Tibial artery (tissue), 4 donors: ENCODE results near the gene TMEM14A.
"Not testable (repeated sequence)": the region's sequence is repeated elsewhere in the genome, so short reads cannot be mapped to it uniquely, and the experiment has no call there.

Experiments
- DNase-seq, 2 donors: peaks; one replicate each; pipeline ENCODE4 v3.0.0-alpha.2; 2019
- H3K27ac ChIP-seq, 2 donors: fragments of 200-600 bp; sonication (generic) in 1 of 2; 1 replicate in 1 of 2; 2 replicates in 1 of 2; pipeline ENCODE4 v1.5.1; 2018 to 2019; ENCODE audit warnings: mild to moderate bottlenecking in 1 of 2
- H3K27me3 ChIP-seq, 2 donors: fragments of 200-600 bp; sonication (generic) in 1 of 2; one replicate each; pipeline versions ENCODE4 v1.5.1 to v1.6.0; 2016 to 2019
- H3K36me3 ChIP-seq, 3 donors: fragments of 200-600 bp; sonication (generic) in 2 of 3; one replicate each; pipeline ENCODE4 v1.5.1; 2016 to 2019; ENCODE audit warnings: mild to moderate bottlenecking in 2 of 3
- H3K4me1 ChIP-seq, 4 donors: fragments of 200-600 bp; sonication (generic) in 2 of 4; 1 replicate in 3 of 4; 2 replicates in 1 of 4; pipeline ENCODE4 v1.5.1; 2016 to 2019
- H3K4me3 ChIP-seq, 2 donors: fragments of 200-600 bp; sonication (generic) in 1 of 2; 1 replicate in 1 of 2; 2 replicates in 1 of 2; pipeline ENCODE4 v1.5.1; 2018 to 2019; ENCODE audit warnings: mild to moderate bottlenecking in 2 of 2
- H3K9me3 ChIP-seq, 3 donors: fragments of 200-600 bp; sonication (generic) in 1 of 3; one replicate each; pipeline ENCODE4 v1.5.1; 2016 to 2019
- intact Hi-C: fragments of 100-400 bp; cut with DNase I; formaldehyde crosslinking; loops from one replicate; pipeline ENCODE4 v1.15.0; 2023; ENCODE audit warnings: low total_unique reads
- TF ChIP-seq, protein P1 (sequence below), 2 experiments: fragments of 200-600 bp in 1 of 2; fragments of 450-650 bp in 1 of 2; IDR thresholded peaks; one replicate each; pipeline ENCODE4 v1.5.1; 2017 to 2019; ENCODE audit warnings: antibody characterized with exemption in 2 of 2, mild to moderate bottlenecking in 1 of 2, moderate library complexity in 1 of 2

The TMEM14A gene

DNA sequence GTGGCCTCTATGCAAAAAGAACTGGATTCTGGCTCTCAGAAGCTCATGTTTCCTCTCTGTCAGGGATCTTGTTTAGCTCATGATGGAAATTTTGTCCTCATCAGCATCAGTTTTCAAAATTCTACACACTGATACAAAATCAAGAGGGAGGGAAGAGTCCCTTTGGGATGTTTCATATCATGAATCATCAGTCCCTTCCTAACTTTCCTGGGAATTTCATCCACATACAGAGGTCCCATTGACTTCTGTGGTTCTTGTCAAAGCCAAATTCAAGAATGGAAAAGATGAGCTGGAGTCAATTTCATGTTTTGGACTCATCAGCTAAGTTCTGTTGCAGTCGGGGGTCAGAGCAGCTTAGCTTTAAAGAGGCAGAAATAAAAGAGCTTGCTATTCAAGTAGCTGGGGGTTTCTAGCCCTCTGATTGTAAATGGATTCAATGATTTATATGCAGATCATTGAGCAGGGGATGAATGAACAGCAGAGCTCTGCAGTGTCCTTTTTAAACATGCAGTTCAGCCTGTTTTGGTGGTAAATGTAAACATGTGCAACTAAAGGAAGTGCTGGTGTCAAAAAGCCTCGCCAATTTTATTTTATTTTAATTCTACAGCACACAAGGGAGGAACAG, 21.3 kb upstream of the TMEM14A start:
- Histone ChIP-seq H3K4me3 (no peak overlapping the region), H3K36me3 (no peaks in the 10 kb centered on the region), H3K27ac (no peak overlapping the region), H3K9me3 (no peaks in the 10 kb centered on the region), H3K4me1 (no peaks in the 10 kb centered on the region), H3K27me3 (peaks cover 0 to 2% of the 10 kb centered on the region in 2 donors)
- TF ChIP-seq, protein P1, sequence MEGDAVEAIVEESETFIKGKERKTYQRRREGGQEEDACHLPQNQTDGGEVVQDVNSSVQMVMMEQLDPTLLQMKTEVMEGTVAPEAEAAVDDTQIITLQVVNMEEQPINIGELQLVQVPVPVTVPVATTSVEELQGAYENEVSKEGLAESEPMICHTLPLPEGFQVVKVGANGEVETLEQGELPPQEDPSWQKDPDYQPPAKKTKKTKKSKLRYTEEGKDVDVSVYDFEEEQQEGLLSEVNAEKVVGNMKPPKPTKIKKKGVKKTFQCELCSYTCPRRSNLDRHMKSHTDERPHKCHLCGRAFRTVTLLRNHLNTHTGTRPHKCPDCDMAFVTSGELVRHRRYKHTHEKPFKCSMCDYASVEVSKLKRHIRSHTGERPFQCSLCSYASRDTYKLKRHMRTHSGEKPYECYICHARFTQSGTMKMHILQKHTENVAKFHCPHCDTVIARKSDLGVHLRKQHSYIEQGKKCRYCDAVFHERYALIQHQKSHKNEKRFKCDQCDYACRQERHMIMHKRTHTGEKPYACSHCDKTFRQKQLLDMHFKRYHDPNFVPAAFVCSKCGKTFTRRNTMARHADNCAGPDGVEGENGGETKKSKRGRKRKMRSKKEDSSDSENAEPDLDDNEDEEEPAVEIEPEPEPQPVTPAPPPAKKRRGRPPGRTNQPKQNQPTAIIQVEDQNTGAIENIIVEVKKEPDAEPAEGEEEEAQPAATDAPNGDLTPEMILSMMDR (IDR thresholded peaks at IDR 0.05), result no peak
- DNase-seq, result no peak
- intact Hi-C loops, result loop anchor here (5.0 kb wide), 1 partner anchor 1773 kb away; no protein-coding TSS in a partner anchor

DNA sequence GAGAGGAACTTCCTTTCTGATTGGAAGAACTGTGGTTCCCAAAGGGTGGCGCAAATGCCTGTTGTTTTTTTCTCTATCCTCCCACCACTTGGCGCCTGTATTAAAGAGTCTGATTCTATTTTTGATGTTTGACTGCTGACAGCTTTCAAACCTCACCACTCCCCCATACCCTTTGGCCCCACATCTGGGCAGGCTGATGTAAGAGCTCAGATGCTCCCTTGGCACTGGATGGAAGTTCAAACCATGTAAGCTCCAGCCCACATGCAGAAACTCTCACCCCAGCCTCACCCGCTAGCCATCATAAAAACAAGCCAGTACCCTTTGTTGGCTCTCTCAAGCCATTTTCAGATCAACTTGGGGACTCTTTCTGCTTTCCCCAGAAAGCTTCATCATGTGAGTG, 20.0 kb upstream of the TMEM14A start:
- intact Hi-C loops, result loop anchor here (5.0 kb wide), 1 partner anchor 1771 kb away; no protein-coding TSS in a partner anchor
- Histone ChIP-seq H3K27ac (no peak overlapping the region), H3K36me3 (no peaks in the 10 kb centered on the region), H3K4me1 (no peaks in the 10 kb centered on the region), H3K27me3 (peaks cover 0 to 3% of the 10 kb centered on the region in 2 donors), H3K4me3 (no peak overlapping the region), H3K9me3 (no peaks in the 10 kb centered on the region)
- TF ChIP-seq, protein P1 (IDR thresholded peaks at IDR 0.05), result no peak
- DNase-seq, result no peak

DNA sequence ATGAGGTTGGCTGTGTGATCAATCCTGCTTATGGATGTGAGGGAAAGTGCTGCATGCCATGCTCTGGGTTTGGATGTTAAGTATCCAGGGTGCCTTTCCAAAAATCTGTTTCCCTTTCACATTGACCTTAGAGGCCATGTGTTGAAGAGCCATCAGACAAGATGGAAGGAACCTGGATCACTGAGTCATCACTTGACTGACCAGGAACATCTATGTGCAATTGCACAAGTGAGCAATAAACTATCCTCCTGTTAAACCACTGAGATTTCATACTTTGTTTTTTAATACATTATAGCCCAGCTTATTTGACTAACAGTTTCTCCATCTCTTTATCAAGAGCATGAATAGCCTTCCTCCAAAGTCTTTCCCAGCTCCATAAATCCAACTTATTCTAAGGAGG, 17.8 kb upstream of the TMEM14A start:
- intact Hi-C loops, result loop anchor here (5.0 kb wide), 1 partner anchor 1769 kb away; no protein-coding TSS in a partner anchor
- Histone ChIP-seq H3K9me3 (no peaks in the 10 kb centered on the region), H3K36me3 (no peaks in the 10 kb centered on the region), H3K4me3 (no peak overlapping the region), H3K27ac (no peak overlapping the region), H3K4me1 (no peaks in the 10 kb centered on the region), H3K27me3 (peaks cover 0 to 3% of the 10 kb centered on the region in 2 donors)
- TF ChIP-seq, protein P1 (IDR thresholded peaks at IDR 0.05), result no peak
- no peak for DNase-seq

DNA sequence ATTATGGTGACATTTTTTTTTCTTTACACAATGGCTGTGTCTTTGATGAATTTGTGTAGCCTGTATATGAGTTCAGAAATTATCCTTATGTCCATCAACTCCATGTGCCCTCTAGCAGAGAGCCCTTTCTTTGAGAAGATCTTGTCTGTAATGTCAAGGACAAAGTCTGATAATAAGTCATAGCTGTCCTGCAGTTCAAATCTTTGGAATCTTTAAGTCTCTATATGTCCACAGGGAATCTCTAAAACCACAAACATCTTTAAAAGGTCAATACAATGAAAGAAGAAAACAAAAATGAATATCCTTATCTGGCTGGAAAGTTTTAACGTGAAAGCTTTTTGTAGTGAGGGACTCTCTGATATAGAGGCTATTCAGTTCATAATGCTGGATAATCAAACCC, 16.9 kb upstream of the TMEM14A start:
- Histone ChIP-seq H3K4me3 (no peak overlapping the region), H3K27me3 (peaks cover 0 to 3% of the 10 kb centered on the region in 2 donors), H3K4me1 (no peaks in the 10 kb centered on the region), H3K36me3 (no peaks in the 10 kb centered on the region), H3K27ac (no peak overlapping the region), H3K9me3 (no peaks in the 10 kb centered on the region)
- intact Hi-C loops, result loop anchor here (5.0 kb wide), 1 partner anchor 1768 kb away; no protein-coding TSS in a partner anchor
- TF ChIP-seq, protein P1 (IDR thresholded peaks at IDR 0.05), result no peak
- DNase-seq, result no peak

DNA sequence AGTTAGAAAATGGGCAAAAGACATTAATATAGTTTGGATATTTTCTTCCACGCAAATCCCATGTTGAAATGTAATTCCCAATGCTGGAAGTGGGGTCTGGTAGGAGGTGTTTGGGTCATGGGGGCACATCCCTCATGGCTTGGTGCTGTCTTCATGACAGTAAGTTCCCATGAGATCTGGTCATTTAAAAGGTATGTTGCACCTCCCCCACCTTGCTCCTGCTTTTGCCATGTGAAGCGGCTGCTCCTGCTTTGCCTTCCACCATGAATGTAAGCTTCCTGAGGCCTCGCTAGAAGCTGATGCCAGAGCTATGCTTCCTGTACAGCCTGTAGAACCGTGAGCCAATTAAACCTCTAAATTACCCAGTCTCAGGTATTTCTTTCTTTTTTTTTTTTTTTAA, 16.3 kb upstream of the TMEM14A start:
- intact Hi-C loops, result loop anchor here (5.0 kb wide), 1 partner anchor 1768 kb away; no protein-coding TSS in a partner anchor
- TF ChIP-seq, protein P1 (IDR thresholded peaks at IDR 0.05), result no peak
- Histone ChIP-seq H3K4me3 (no peak overlapping the region), H3K9me3 (no peaks in the 10 kb centered on the region), H3K27me3 (peaks cover 0 to 3% of the 10 kb centered on the region in 2 donors), H3K27ac (no peak overlapping the region), H3K4me1 (no peaks in the 10 kb centered on the region), H3K36me3 (no peaks in the 10 kb centered on the region)
- DNase-seq, result no peak

DNA sequence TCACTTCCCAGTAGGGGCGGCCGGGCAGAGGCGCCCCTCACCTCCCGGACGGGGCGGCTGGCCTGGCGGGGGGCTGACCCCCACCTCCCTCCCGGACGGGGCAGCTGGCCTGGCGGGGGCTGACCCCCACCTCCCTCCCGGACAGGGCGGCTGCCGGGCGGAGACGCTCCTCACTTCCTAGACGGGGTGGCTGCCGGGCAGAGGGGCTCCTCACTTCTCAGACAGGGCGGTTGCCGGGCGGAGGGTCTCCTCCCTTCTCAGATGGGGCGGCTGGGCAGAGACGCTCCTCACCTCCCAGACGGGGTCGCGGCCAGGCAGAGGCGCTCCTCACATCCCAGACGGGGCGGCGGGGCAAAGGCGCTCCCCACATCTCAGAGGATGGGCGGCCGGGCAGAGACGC, 15.0 kb upstream of the TMEM14A start:
- H3K36me3 ChIP-seq, H3K4me3 ChIP-seq, H3K9me3 ChIP-seq, DNase-seq, H3K4me1 ChIP-seq, H3K27ac ChIP-seq, intact Hi-C loops, H3K27me3 ChIP-seq: not testable (repeated sequence)
